ENCODE data around the gene VPS29. TPM values are rescaled to one million over a fixed set of nuclear protein-coding genes. Genes with fewer than 3 reads are reported as not detected.

The VPS29 gene
- total RNA-seq, 6 experiments from 2014 or later, result 98.0 to 116 (median 110) TPM

DNA sequence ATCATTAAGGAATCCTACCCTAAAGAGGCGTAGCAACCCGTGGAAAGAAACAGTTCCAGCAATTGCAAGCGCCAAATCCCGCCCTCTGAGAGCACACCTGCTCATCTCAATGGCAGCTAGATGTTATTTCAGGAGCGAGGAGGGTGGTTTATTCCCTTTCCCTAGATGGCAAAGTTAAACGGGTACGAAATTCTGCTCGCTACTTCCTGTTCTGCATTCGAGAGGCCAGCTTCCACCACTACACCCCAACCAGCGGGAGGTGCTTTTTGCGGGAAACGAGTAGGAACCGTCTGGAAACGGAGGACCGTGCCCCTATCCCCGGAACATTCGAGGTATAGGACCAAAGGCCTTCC is 536 bp downstream of the VPS29 start:
- Mint-ChIP-seq H3K4me1 (ENCODE audit: low read depth) (peaks cover 35% of the 10 kb centered on the region), H3K27me3 (ENCODE audit: insufficient read depth) (peaks cover 4% of the 10 kb centered on the region), H3K36me3 (ENCODE audit: low read depth) (peaks cover 19% of the 10 kb centered on the region), H3K9me3 (peaks cover 7% of the 10 kb centered on the region), H3K27ac (peak overlapping the region; percentile 99), H3K4me3 (peak overlapping the region; percentile 100)
- TF ChIP-seq, protein P1, sequence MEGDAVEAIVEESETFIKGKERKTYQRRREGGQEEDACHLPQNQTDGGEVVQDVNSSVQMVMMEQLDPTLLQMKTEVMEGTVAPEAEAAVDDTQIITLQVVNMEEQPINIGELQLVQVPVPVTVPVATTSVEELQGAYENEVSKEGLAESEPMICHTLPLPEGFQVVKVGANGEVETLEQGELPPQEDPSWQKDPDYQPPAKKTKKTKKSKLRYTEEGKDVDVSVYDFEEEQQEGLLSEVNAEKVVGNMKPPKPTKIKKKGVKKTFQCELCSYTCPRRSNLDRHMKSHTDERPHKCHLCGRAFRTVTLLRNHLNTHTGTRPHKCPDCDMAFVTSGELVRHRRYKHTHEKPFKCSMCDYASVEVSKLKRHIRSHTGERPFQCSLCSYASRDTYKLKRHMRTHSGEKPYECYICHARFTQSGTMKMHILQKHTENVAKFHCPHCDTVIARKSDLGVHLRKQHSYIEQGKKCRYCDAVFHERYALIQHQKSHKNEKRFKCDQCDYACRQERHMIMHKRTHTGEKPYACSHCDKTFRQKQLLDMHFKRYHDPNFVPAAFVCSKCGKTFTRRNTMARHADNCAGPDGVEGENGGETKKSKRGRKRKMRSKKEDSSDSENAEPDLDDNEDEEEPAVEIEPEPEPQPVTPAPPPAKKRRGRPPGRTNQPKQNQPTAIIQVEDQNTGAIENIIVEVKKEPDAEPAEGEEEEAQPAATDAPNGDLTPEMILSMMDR (IDR thresholded peaks at IDR 0.05), result peak; percentile 20; the same call in 1 of the 2 replicates
- peak; percentile 66 for DNase-seq

DNA sequence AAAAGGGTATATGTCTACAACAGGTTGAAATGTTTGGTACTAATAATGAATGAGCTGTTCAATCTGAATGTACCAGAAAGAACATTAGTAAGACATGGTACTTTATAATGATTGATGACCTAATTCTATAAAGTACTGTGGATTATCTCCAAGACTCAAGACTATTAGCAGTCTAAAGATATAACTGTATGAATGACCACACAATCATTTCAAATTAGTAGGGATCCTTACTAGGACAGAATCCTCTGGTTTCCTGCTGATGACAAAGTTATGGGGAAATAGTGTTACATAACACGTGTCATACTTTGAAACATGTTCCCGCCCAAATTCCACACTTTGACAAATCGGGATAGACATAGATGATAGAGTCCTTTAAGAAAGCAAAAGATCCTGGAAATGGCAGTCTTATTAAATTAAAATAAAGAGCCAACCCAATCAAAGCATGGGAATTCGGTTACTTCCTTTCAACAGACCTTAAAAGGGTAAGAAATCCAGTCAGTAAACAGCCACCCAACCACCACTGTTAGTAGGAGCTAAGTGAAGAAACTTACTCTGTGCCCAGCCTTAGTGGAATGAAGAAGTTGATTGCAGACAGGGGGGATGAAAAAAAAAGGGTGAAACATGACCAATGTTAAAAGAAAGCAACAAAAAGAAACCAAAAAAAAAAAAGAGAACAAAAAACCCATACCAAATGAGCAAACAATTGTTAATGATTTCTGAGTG is 2.8 kb downstream of the VPS29 start:
- H3K9me3 Mint-ChIP-seq, result peaks cover 7% of the 10 kb centered on the region
- TF ChIP-seq, protein P1 (IDR thresholded peaks at IDR 0.05), result no peak
- H3K4me3 Mint-ChIP-seq, result peak overlapping the region; percentile 78
- peak overlapping the region; percentile 81 for H3K27ac Mint-ChIP-seq
- H3K27me3 Mint-ChIP-seq (ENCODE audit: insufficient read depth), result peaks cover 4% of the 10 kb centered on the region
- H3K4me1 Mint-ChIP-seq (ENCODE audit: low read depth), result peaks cover 35% of the 10 kb centered on the region
- peaks cover 26% of the 10 kb centered on the region for H3K36me3 Mint-ChIP-seq (ENCODE audit: low read depth)
- DNase-seq, result peak; percentile 56

DNA sequence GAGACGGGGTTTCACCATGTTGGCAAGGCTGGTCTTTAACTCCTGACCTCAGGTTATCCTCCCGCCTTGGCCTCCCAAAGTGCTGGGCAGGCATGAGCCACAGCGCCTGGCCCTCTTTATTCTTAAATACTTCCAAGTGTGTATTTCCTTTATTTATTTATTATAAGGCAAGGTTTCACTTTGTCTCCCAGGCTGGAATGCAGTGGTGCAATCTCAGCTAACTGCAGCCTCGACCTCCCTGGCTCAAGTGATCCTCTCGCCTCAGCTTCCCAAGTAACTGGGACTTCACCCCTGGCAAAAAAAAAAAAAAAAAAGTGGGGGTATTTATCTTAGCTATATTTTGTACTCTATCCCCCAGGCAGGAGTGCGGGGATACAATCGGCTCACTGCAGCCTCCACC is 26.5 kb downstream of the VPS29 start:
- Mint-ChIP-seq H3K36me3 (ENCODE audit: low read depth) (0 out of 2 replicates have a peak, but pooled peaks cover 4% of the 10 kb centered on the region), H3K4me1 (ENCODE audit: low read depth) (no peaks in the 10 kb centered on the region), H3K27me3 (ENCODE audit: insufficient read depth) (no peaks in the 10 kb centered on the region; the same call in 1 of the 2 replicates), H3K9me3 (no peaks in the 10 kb centered on the region), H3K27ac (no peak overlapping the region), H3K4me3 (no peak overlapping the region)
- no peak for DNase-seq
- TF ChIP-seq, protein P1 (IDR thresholded peaks at IDR 0.05), result no peak

DNA sequence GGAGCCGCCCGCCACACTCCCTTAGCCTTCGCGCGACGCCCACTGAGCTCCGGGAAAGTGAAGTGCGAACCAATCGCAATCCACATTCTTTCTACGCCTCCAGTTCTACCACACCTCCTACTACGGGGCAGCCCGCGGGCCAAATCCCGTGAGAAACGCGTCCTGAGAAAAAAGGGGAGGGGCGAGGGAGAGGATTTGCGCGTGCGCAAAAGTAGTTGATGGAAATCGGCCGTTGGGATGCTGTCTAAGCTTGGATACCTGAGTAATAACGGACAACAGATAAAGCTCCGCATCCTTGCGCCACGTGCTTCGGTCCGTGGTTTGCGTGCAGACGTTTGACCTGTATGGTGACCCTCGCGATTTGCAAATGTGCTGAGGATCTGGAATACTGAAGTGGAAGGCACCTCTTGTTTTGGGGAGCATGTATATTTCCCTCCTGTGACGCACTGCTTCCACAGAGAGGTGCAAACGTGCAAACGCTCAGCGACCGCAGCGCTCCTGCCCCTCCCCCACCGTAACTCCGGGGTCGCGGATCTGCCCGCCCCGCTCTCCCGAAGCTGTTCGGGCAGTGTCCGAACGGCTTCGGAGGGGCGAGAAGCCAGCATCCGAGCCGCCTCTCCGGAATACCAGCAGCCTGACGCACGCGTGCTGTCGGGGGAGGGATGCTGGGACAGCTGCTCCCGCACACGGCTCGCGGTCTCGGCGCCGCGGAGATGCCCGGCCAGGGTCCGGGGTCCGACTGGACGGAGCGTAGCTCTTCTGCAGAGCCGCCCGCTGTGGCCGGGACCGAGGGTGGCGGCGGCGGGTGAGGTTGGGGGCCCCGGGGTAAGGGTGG is 33.5 kb downstream of the VPS29 start, which contains the start of the genes FAM216A and GPN3:
Gene FAM216A, plus strand, starts transcription at position 632 of the 835 bp plus-strand sequence. Its CDS starts 31 bp downstream, at position 663.
Gene GPN3, minus strand, starts transcription at position 44 of the 835 bp plus-strand sequence. CDS start 54 bp downstream, outside the sequence.
- Mint-ChIP-seq H3K27me3 (ENCODE audit: insufficient read depth) (peaks cover 2% of the 10 kb centered on the region), H3K4me3 (peak within 1 kb of the TSS; percentile 97), H3K36me3 (ENCODE audit: low read depth) (no peaks in the 10 kb centered on the region), H3K9me3 (no peaks in the 10 kb centered on the region), H3K4me1 (ENCODE audit: low read depth) (peaks cover 25% of the 10 kb centered on the region), H3K27ac (peak within 1 kb of the TSS; percentile 88)
- TF ChIP-seq, protein P1 (IDR thresholded peaks at IDR 0.05), result no peak
- DNase-seq, result peak; percentile 98

DNA sequence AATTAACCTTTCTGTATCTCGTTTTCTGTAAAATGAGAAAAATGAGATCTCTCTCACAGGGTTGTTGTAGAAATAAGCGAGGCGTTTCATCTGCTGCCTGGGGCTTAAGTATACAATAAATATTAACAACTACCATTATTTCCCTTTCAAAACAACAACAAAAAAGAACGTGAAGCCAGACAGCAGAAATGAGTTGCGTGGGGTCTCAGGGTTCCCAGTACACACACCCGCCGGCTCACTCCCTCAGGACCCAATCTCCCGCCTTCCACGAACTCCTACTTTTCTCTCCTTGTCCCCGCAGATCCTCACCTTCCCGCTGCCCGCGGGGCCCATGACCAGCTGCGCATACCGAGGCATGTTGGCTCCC is 34.1 kb downstream of the VPS29 start:
- peaks cover 25% of the 10 kb centered on the region for H3K4me1 Mint-ChIP-seq (ENCODE audit: low read depth)
- TF ChIP-seq, protein P1 (IDR thresholded peaks at IDR 0.05), result no peak

More for the DNA sequence above, 34.1 kb downstream of the VPS29 start:
- no peak for DNase-seq
- Mint-ChIP-seq H3K36me3 (ENCODE audit: low read depth) (no peaks in the 10 kb centered on the region), H3K27ac (peak overlapping the region; percentile 88), H3K4me3 (peak overlapping the region; percentile 97), H3K9me3 (no peaks in the 10 kb centered on the region), H3K27me3 (ENCODE audit: insufficient read depth) (peaks cover 2% of the 10 kb centered on the region)
